HCT116 (cell line): ENCODE results near the gene VEGFD. TPM values are rescaled to one million over a fixed set of nuclear protein-coding genes. Genes with fewer than 3 reads are reported as not detected.

ENCODE experiments used
- ATAC-seq: fragments of 200-7000 bp; cut with Tn5 transposase; 2 replicates; pipeline ENCODE4 v1.9.1; 2020; ENCODE audit warnings: mild to moderate bottlenecking, moderate library complexity
- BruUV-seq: library from RNA; stranded (reverse); fragments of 400-500 nt; replicated peaks from 2 replicates; lab custom pipeline; 2021; lab: Mats Ljungman, UMichigan
- CTCF ChIA-PET: fragments of 300-600 bp; sonication (Branson Sonifier 250); formaldehyde crosslinking; loops from one replicate; lab custom pipeline; 2021; ENCODE audit warnings: antibody characterized with exemption; lab: Charles Lee
- POLR2A ChIA-PET: fragments of 300-600, 350-600 bp; sonication (Branson Sonifier 250); formaldehyde crosslinking; loops from one replicate; lab custom pipeline; 2021; ENCODE audit warnings: antibody characterized with exemption; lab: Charles Lee
- RAD21 ChIA-PET, 2 experiments: fragments of 300-600 bp; sonication (Branson Sonifier 250); formaldehyde crosslinking; loops; one replicate each; lab custom pipeline; 2023; ENCODE audit warnings: low total read pairs in 2 of 2; ENCODE audit not compliant: uncharacterized antibody in 2 of 2, unreplicated experiment in 2 of 2, low non-redundant PET in 1 of 2; lab: Charles Lee
- DNase-seq: peaks from one replicate; pipeline ENCODE4 v3.0.0-alpha.2; 2010; ENCODE audit warnings: low read depth, low spot score
- H2AFZ ChIP-seq: fragments of 200-600 bp; shearing (Covaris generic), sonication (generic); 2 replicates; pipeline ENCODE4 v1.6.1; 2017; ENCODE audit warnings: low read depth, mixed run types, mixed read lengths, antibody characterized with exemption, low read length; ENCODE audit not compliant: poor library complexity, severe bottlenecking
- H3K27ac ChIP-seq: 2 replicates; pipeline ENCODE4 v1.5.1; 2012; ENCODE audit warnings: low read depth, low read length
- H3K27me3 ChIP-seq: fragments of 200-600 bp; sonication (generic); 2 replicates; pipeline ENCODE4 v1.6.1; 2016; ENCODE audit warnings: mixed run types, low read length, mixed read lengths; ENCODE audit not compliant: insufficient read depth
- H3K36me3 ChIP-seq, 2 experiments: fragments of 200-500 bp in 1 of 2; fragments of 200-600 bp in 1 of 2; sonication (Bioruptor generic) in 1 of 2; sonication (generic) in 1 of 2; 2 replicates each; pipeline versions ENCODE4 v1.5.1 to v1.6.1; 2014 to 2016; ENCODE audit warnings: low read length in 2 of 2, inconsistent platforms in 1 of 2, mixed read lengths in 1 of 2, mixed run types in 1 of 2; ENCODE audit not compliant: insufficient read depth in 2 of 2, control insufficient read depth in 1 of 2
- H3K4me1 ChIP-seq, 2 experiments: fragments of 200-600 bp in 1 of 2; sonication (generic) in 1 of 2; 2 replicates each; pipeline versions ENCODE4 v1.5.1 to v1.6.1; 2012 to 2017; ENCODE audit warnings: low read length in 2 of 2, inconsistent platforms in 1 of 2, mild to moderate bottlenecking in 1 of 2, mixed read lengths in 1 of 2, mixed run types in 1 of 2, moderate library complexity in 1 of 2; ENCODE audit not compliant: insufficient read depth in 2 of 2, control insufficient read depth in 1 of 2
- H3K4me2 ChIP-seq: fragments of 200-600 bp; sonication (generic); 2 replicates; pipeline ENCODE4 v1.6.1; 2017; ENCODE audit warnings: mixed run types, low read length, mixed read lengths
- H3K4me3 ChIP-seq, 2 experiments: fragments of 200-600 bp in 1 of 2; sonication (generic) in 1 of 2; replicated peaks in 1 of 2; 2 replicates each; pipeline ENCODE4 v1.5.1; 2011 to 2016; ENCODE audit warnings: low read length in 2 of 2, control low read depth in 1 of 2, low read depth in 1 of 2, mild to moderate bottlenecking in 1 of 2, mixed read lengths in 1 of 2, mixed run types in 1 of 2
- H3K79me2 ChIP-seq: fragments of 200-600 bp; sonication (generic); 2 replicates; pipeline ENCODE4 v1.6.1; 2017; ENCODE audit warnings: mild to moderate bottlenecking, mixed run types, low read length, moderate library complexity, mixed read lengths; ENCODE audit not compliant: insufficient read depth
- H3K9ac ChIP-seq: fragments of 200-600 bp; sonication (generic); 2 replicates; pipeline ENCODE4 v1.6.1; 2016; ENCODE audit warnings: low read length, mixed read lengths
- H3K9me2 ChIP-seq: fragments of 200-600 bp; sonication (generic), shearing (Covaris generic); 2 replicates; pipeline ENCODE4 v1.6.1; 2017; ENCODE audit warnings: mixed run types, mild to moderate bottlenecking, moderate library complexity; ENCODE audit not compliant: insufficient read depth
- H3K9me3 ChIP-seq, 2 experiments: fragments of 200-500 bp in 1 of 2; fragments of 200-600 bp in 1 of 2; sonication (Bioruptor generic) in 1 of 2; sonication (generic) in 1 of 2; 2 replicates each; pipeline ENCODE4 v1.6.1; 2014 to 2017; ENCODE audit warnings: low read length in 2 of 2, mixed read lengths in 2 of 2, inconsistent platforms in 1 of 2, low read depth in 1 of 2, mild to moderate bottlenecking in 1 of 2, mixed run types in 1 of 2, moderate library complexity in 1 of 2; ENCODE audit not compliant: control insufficient read depth in 1 of 2, insufficient read depth in 1 of 2
- H4K20me1 ChIP-seq: fragments of 200-600 bp; sonication (generic), shearing (Covaris generic); 2 replicates; pipeline ENCODE4 v1.6.1; 2017; ENCODE audit warnings: mixed run types, mild to moderate bottlenecking, moderate library complexity; ENCODE audit not compliant: insufficient read depth
- ATF3 ChIP-seq: IDR thresholded peaks from 2 replicates; pipeline ENCODE4 v1.6.1; 2012
- EGR1 ChIP-seq: IDR thresholded peaks from 2 replicates; pipeline ENCODE4 v1.6.1; 2012; ENCODE audit warnings: low read depth
- FOSL1 ChIP-seq: IDR thresholded peaks from 2 replicates; pipeline ENCODE4 v1.6.1; 2012; ENCODE audit warnings: low read depth
- POLR2A ChIP-seq: IDR thresholded peaks from 2 replicates; pipeline ENCODE4 v1.7.0; 2011; ENCODE audit warnings: borderline replicate concordance; ENCODE audit not compliant: insufficient read depth, insufficient read length; ENCODE audit errors: extremely low read depth
- POLR2AphosphoS5 ChIP-seq: IDR thresholded peaks from 2 replicates; pipeline ENCODE4 v1.6.1; 2011; ENCODE audit warnings: mild to moderate bottlenecking, low read depth, low read length, moderate library complexity
- REST ChIP-seq: IDR thresholded peaks from 2 replicates; pipeline ENCODE4 v1.6.1; 2012; ENCODE audit warnings: low read depth
- SIN3A ChIP-seq: IDR thresholded peaks from 2 replicates; pipeline ENCODE4 v1.6.1; 2012; ENCODE audit warnings: low read depth
- SP1 ChIP-seq: IDR thresholded peaks from 2 replicates; pipeline ENCODE4 v1.6.1; 2012; ENCODE audit warnings: low read depth
- SRF ChIP-seq: IDR thresholded peaks from 2 replicates; pipeline ENCODE4 v1.6.1; 2012; ENCODE audit warnings: low read depth
- ZBTB33 ChIP-seq: IDR thresholded peaks from 2 replicates; pipeline ENCODE4 v1.6.1; 2011; ENCODE audit warnings: mild to moderate bottlenecking, low read length, moderate library complexity; ENCODE audit not compliant: insufficient replicate concordance; ENCODE audit errors: extremely low read depth
- ZFX ChIP-seq: fragments of 450-650 bp; IDR thresholded peaks from 2 replicates; pipeline ENCODE4 v1.6.1; 2017
- ZNF274 ChIP-seq: fragments of 200-500 bp; sonication (Bioruptor generic); IDR thresholded peaks from 2 replicates; pipeline ENCODE4 v1.6.1; 2014; ENCODE audit warnings: mild to moderate bottlenecking, low read depth, low read length, inconsistent platforms
- intact Hi-C: fragments of 100-400 bp; cut with micrococcal nuclease; formaldehyde crosslinking; loops from 2 replicates; pipeline ENCODE4 v1.10.0; 2022
- total RNA-seq: library from RNA; stranded (reverse); gene quantifications from one replicate; pipeline ENCODE4 v1.2.1, GENCODE V29; 2021; ENCODE audit not compliant: unreplicated experiment
- TF ChIP-seq, protein P1 (sequence below): IDR thresholded peaks from 2 replicates; pipeline ENCODE4 v1.6.1; 2012

The VEGFD gene
- total RNA-seq, 1 experiment from 2014 or later = 0.37 TPM

DNA sequence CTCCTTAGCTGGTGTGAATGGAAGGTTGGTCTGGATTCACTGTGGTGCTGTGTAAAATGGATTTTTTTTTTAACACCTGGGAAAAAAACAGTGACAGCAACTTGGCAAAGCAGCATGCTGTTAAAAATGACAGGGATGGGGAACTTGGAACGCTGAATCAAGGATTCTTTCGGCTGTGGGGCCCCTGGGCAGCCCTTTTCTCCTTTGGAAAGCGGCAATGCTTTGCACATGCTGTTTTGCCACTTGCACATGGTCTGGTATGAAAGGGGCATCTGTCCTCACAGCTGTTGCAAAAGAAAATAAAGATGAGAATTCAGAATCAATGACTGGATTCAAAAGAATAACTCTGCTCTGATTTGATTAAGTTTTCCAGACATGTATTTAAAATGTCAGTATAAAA is 38.2 kb downstream of the VEGFD start:
- BruUV-seq = no TSS peak
- intact Hi-C loops = loop anchor here (5.0 kb wide), 1 partner anchor 221 kb away; no protein-coding TSS in a partner anchor
- RAD21 ChIA-PET = no interaction called here
- TF ChIP-seq, protein P1, sequence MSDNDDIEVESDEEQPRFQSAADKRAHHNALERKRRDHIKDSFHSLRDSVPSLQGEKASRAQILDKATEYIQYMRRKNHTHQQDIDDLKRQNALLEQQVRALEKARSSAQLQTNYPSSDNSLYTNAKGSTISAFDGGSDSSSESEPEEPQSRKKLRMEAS = no peak
- TF ChIP-seq FOSL1 = no peak
- TF ChIP-seq POLR2A = no peak
- TF ChIP-seq EGR1 = no peak
- TF ChIP-seq ZBTB33 = no peak
- no peak for TF ChIP-seq SP1
- TF ChIP-seq POLR2AphosphoS5 = no peak
- TF ChIP-seq, all 23 proteins: peak for 0
- no peaks in the 10 kb centered on the region for H4K20me1 ChIP-seq
- H3K9ac ChIP-seq = no peak overlapping the region
- H3K27ac ChIP-seq = no peak overlapping the region
- no peak for DNase-seq
- no peaks in the 10 kb centered on the region for H3K4me1 ChIP-seq
- POLR2A ChIA-PET = no interaction called here
- no peaks in the 10 kb centered on the region for H3K79me2 ChIP-seq
- H3K9me2 ChIP-seq = no peaks in the 10 kb centered on the region
- H3K36me3 ChIP-seq = no peaks in the 10 kb centered on the region
- no peaks in the 10 kb centered on the region for H3K9me3 ChIP-seq
- H3K4me2 ChIP-seq = no peak overlapping the region
- H2AFZ ChIP-seq = no peak overlapping the region
- no peaks in the 10 kb centered on the region for H3K27me3 ChIP-seq
- no peak for ATAC-seq
- H3K4me3 ChIP-seq = no peak overlapping the region
- CTCF ChIA-PET = no interaction called here

DNA sequence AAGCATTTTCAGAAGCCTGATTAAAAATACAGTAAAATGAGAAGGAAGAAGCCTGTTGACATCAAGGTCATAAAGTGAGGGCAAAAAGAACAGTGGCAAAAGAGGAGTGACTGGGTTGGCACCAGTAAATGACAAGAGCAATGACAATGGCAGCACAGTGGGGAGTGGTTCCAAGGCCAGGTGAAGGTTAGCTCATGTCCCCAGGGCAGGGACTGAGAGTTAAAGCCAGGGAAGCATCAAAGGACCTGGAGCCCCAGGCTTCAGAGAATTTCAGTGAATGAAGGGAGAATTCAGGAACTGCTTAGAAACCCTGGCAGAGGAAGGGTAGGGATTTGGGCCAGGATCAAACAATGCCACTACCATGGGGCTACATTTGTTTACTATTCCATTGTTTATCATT is 40.1 kb downstream of the VEGFD start:
- no peak overlapping the region for H3K27ac ChIP-seq
- no peaks in the 10 kb centered on the region for H3K9me2 ChIP-seq
- ChIA-PET POLR2A (no interaction called here), RAD21 (no interaction called here), CTCF (no interaction called here)
- DNase-seq = no peak
- no peak overlapping the region for H3K4me2 ChIP-seq
- H3K4me3 ChIP-seq = no peak overlapping the region
- H3K27me3 ChIP-seq = no peaks in the 10 kb centered on the region
- no peak overlapping the region for H3K9ac ChIP-seq
- H3K9me3 ChIP-seq = no peaks in the 10 kb centered on the region
- no peaks in the 10 kb centered on the region for H3K4me1 ChIP-seq
- no peak overlapping the region for H2AFZ ChIP-seq
- intact Hi-C loops = no loop called here
- H4K20me1 ChIP-seq = no peaks in the 10 kb centered on the region
- H3K79me2 ChIP-seq = no peaks in the 10 kb centered on the region
- no peak for ATAC-seq
- BruUV-seq = no TSS peak
- TF ChIP-seq ATF3 = no peak
- TF ChIP-seq ZNF274 = no peak
- no peak for TF ChIP-seq REST
- TF ChIP-seq, protein P1 = no peak
- TF ChIP-seq SIN3A = no peak
- no peak for TF ChIP-seq ZFX
- TF ChIP-seq EGR1 = no peak
- no peak for TF ChIP-seq SRF
- no peak for TF ChIP-seq POLR2AphosphoS5
- no peaks in the 10 kb centered on the region for H3K36me3 ChIP-seq
